Loucy (cell line): ENCODE measurements around the gene YARS2.
"Not testable (repeated sequence)": the region's sequence is repeated elsewhere in the genome, so short reads cannot be mapped to it uniquely, and the experiment has no call there.

Experiments
- H2AFZ ChIP-seq: fragments of 200-600 bp; sonication (generic); 2 replicates; pipeline ENCODE4 v1.6.0; 2016; ENCODE audit warnings: antibody characterized with exemption, mild to moderate bottlenecking, low read length, moderate library complexity
- H3F3A ChIP-seq: fragments of 200-600 bp; 2 replicates; pipeline ENCODE4 v1.6.0; 2016; ENCODE audit warnings: antibody characterized with exemption, low read depth, mild to moderate bottlenecking
- H3K27me3 ChIP-seq: fragments of 200-600 bp; sonication (generic); 2 replicates; pipeline ENCODE4 v1.6.1; 2014; ENCODE audit warnings: low read length, mild to moderate bottlenecking; ENCODE audit not compliant: insufficient read depth, poor library complexity, severe bottlenecking
- H3K36me3 ChIP-seq: fragments of 200-600 bp; sonication (generic); 2 replicates; pipeline ENCODE4 v1.6.1; 2016; ENCODE audit warnings: low read length; ENCODE audit not compliant: insufficient read depth
- H3K4me1 ChIP-seq: fragments of 200-600 bp; sonication (generic); 2 replicates; pipeline ENCODE4 v1.5.1; 2014; ENCODE audit warnings: low read length, mild to moderate bottlenecking; ENCODE audit not compliant: insufficient read depth, poor library complexity, severe bottlenecking
- H3K4me2 ChIP-seq: fragments of 200-600 bp; sonication (generic); 2 replicates; pipeline ENCODE4 v1.6.0; 2014; ENCODE audit warnings: antibody characterized with exemption, low read length, low read depth, mild to moderate bottlenecking; ENCODE audit not compliant: poor library complexity, severe bottlenecking
- H3K4me3 ChIP-seq: fragments of 200-600 bp; sonication (generic); 2 replicates; pipeline ENCODE4 v1.5.1; 2014; ENCODE audit warnings: low read length, mild to moderate bottlenecking, mixed read lengths; ENCODE audit not compliant: poor library complexity, severe bottlenecking
- H3K79me2 ChIP-seq: fragments of 200-600 bp; sonication (generic); 2 replicates; pipeline ENCODE4 v1.6.1; 2014; ENCODE audit warnings: low read length; ENCODE audit not compliant: insufficient read depth
- H3K9ac ChIP-seq: fragments of 200-600 bp; sonication (generic); 2 replicates; pipeline ENCODE4 v1.6.0; 2014; ENCODE audit warnings: mild to moderate bottlenecking, low read depth, low read length, moderate library complexity; ENCODE audit not compliant: poor library complexity, severe bottlenecking
- H3K9me2 ChIP-seq: fragments of 200-600 bp; sonication (generic); replicated peaks from 2 replicates; pipeline ENCODE4 v1.6.1; 2016; ENCODE audit warnings: low read depth, low read length, mixed read lengths
- H3K9me3 ChIP-seq: fragments of 200-600 bp; sonication (generic); 2 replicates; pipeline ENCODE4 v1.6.1; 2014; ENCODE audit warnings: mild to moderate bottlenecking, antibody characterized with exemption, low read length, low read depth; ENCODE audit not compliant: insufficient read depth
- H4K20me1 ChIP-seq: fragments of 200-600 bp; sonication (generic); 2 replicates; pipeline ENCODE4 v1.6.0; 2014; ENCODE audit warnings: antibody characterized with exemption, low read length, mild to moderate bottlenecking; ENCODE audit not compliant: insufficient read depth, poor library complexity, severe bottlenecking
- CTCF ChIP-seq: fragments of 200-600 bp; sonication (generic); conservative IDR thresholded peaks from 2 replicates; pipeline ENCODE4 v1.5.1; 2014; ENCODE audit warnings: mild to moderate bottlenecking, antibody characterized with exemption, low read length
- EZH2phosphoT487 ChIP-seq: fragments of 200-600 bp; IDR thresholded peaks from 2 replicates; pipeline ENCODE4 v1.6.1; 2018; ENCODE audit warnings: antibody characterized with exemption, mild to moderate bottlenecking, moderate library complexity, borderline replicate concordance

Gene YARS2

GRCh38 chr12:32734952-32735351 is 20.7 kb downstream of the YARS2 start:
- peaks cover 12% of the 10 kb centered on the region for H3K4me1 ChIP-seq
- H3K36me3 ChIP-seq, result peaks cover 67% of the 10 kb centered on the region

GRCh38 chr12:32727237-32727636 is 28.5 kb downstream of the YARS2 start:
- no peaks in the 10 kb centered on the region for H3K27me3 ChIP-seq
- no peaks in the 10 kb centered on the region for H3F3A ChIP-seq
- no peaks in the 10 kb centered on the region for H3K9me3 ChIP-seq
- no peak overlapping the region for H2AFZ ChIP-seq
- H3K9me2 ChIP-seq, result no peaks in the 10 kb centered on the region
- H3K9ac ChIP-seq, result no peak overlapping the region
- H3K36me3 ChIP-seq, result peaks cover 54% of the 10 kb centered on the region
- no peak overlapping the region for H3K4me3 ChIP-seq
- no peaks in the 10 kb centered on the region for H3K79me2 ChIP-seq
- no peak overlapping the region for H3K4me2 ChIP-seq
- H4K20me1 ChIP-seq, result no peaks in the 10 kb centered on the region
- H3K4me1 ChIP-seq, result no peaks in the 10 kb centered on the region
- TF ChIP-seq EZH2phosphoT487 (no peak), CTCF (no peak)

More at GRCh38 chr12:32734952-32735351, 20.7 kb downstream of the YARS2 start:
- H2AFZ ChIP-seq, result no peak overlapping the region
- H3K9me3 ChIP-seq, result no peaks in the 10 kb centered on the region
- no peaks in the 10 kb centered on the region for H3K79me2 ChIP-seq
- no peaks in the 10 kb centered on the region for H4K20me1 ChIP-seq
- H3K4me2 ChIP-seq, result no peak overlapping the region
- no peak overlapping the region for H3K9ac ChIP-seq
- H3K9me2 ChIP-seq, result no peaks in the 10 kb centered on the region
- TF ChIP-seq EZH2phosphoT487 (no peak), CTCF (no peak)
- H3F3A ChIP-seq, result no peaks in the 10 kb centered on the region
- no peak overlapping the region for H3K4me3 ChIP-seq
- H3K27me3 ChIP-seq, result no peaks in the 10 kb centered on the region

- no peak for TF ChIP-seq CTCF
- no peak for TF ChIP-seq EZH2phosphoT487
- Histone ChIP-seq H3K4me1 (no peaks in the 10 kb centered on the region), H3K9ac (no peak overlapping the region), H4K20me1 (no peaks in the 10 kb centered on the region), H3K4me2 (no peak overlapping the region), H3K4me3 (no peak overlapping the region), H3K9me2 (no peaks in the 10 kb centered on the region), H3K9me3 (no peaks in the 10 kb centered on the region), H3F3A (no peaks in the 10 kb centered on the region), H3K79me2 (no peaks in the 10 kb centered on the region), H3K36me3 (peaks cover 56% of the 10 kb centered on the region), H3K27me3 (no peaks in the 10 kb centered on the region), H2AFZ (no peak overlapping the region)
Measured at GRCh38 chr12:32726286-32726685, 29.4 kb downstream of the YARS2 start.

GRCh38 chr12:32725308-32725707 is 30.4 kb downstream of the YARS2 start:
- not testable (repeated sequence) for H3K27me3 ChIP-seq, H3K79me2 ChIP-seq, H3K4me1 ChIP-seq, H2AFZ ChIP-seq, H3K4me2 ChIP-seq, H4K20me1 ChIP-seq, H3K4me3 ChIP-seq, H3K9ac ChIP-seq, H3F3A ChIP-seq, H3K9me2 ChIP-seq, H3K9me3 ChIP-seq
- peaks cover 62% of the 10 kb centered on the region for H3K36me3 ChIP-seq
